ENCODE results near the gene KCNQ1. TPM values are rescaled to one million over a fixed set of nuclear protein-coding genes. Genes with fewer than 3 reads are reported as not detected.

Gene KCNQ1
- total and polyA plus RNA-seq, 4 donors: 15.4 to 41.7 (median 26.2) TPM

- ATAC-seq (ENCODE audit: insufficient read depth, low FRiP score): no peak
- no peak overlapping the region for H3K9ac ChIP-seq (ENCODE audit: insufficient read depth in 1 of 2, low read length in 2 of 2)
- WGBS, 2 donors: 79 to 81% methylated on average over 7 of the region's 7 CpGs
- H3K4me1 ChIP-seq (ENCODE audit: control insufficient read depth in 5 of 5, insufficient read depth in 5 of 5, low read length in 5 of 5): peaks cover 6 to 53% (median 15%) of the 10 kb centered on the region in 5 donors
- no peak for TF ChIP-seq CTCF (IDR thresholded peaks at IDR 0.05; ENCODE audit: control extremely low read depth, extremely low read depth)
- no peak overlapping the region for H3K27ac ChIP-seq (ENCODE audit: low read depth in 1 of 2, low read length in 1 of 2)
- peak in 1 of 3 donors; percentile 10 for DNase-seq
- H3K4me3 ChIP-seq: no peak overlapping the region
- H3K9me3 ChIP-seq (ENCODE audit: control insufficient read depth in 4 of 4, insufficient read depth in 3 of 4, low read length in 3 of 4): no peaks in the 10 kb centered on the region
- H3K36me3 ChIP-seq (ENCODE audit: control insufficient read depth in 4 of 4, insufficient read depth in 4 of 4, low read length in 4 of 4): peaks cover 0 to 1% (median 0%) of the 10 kb centered on the region in 4 donors
- no peaks in the 10 kb centered on the region for H3K27me3 ChIP-seq (ENCODE audit: control insufficient read depth in 3 of 3, insufficient read depth in 3 of 3, low read length in 2 of 3)
Measured at GRCh38 chr11:2694495-2694894, 249.7 kb downstream of the KCNQ1 start.

GRCh38 chr11:2694995-2695939, 250.5 kb downstream of the KCNQ1 start:
- WGBS, 2 donors: 78 to 81% methylated on average over 9 of the region's 9 CpGs
- no peaks in the 10 kb centered on the region for H3K9me3 ChIP-seq (ENCODE audit: control insufficient read depth in 4 of 4, insufficient read depth in 3 of 4, low read length in 3 of 4)
- no peak for TF ChIP-seq CTCF (IDR thresholded peaks at IDR 0.05; ENCODE audit: control extremely low read depth, extremely low read depth)
- ATAC-seq (ENCODE audit: insufficient read depth, low FRiP score): no peak
- no peaks in the 10 kb centered on the region for H3K27me3 ChIP-seq (ENCODE audit: control insufficient read depth in 3 of 3, insufficient read depth in 3 of 3, low read length in 2 of 3)
- peaks cover 6 to 51% (median 10%) of the 10 kb centered on the region in 5 donors for H3K4me1 ChIP-seq (ENCODE audit: control insufficient read depth in 5 of 5, insufficient read depth in 5 of 5, low read length in 5 of 5)
- no peak overlapping the region for H3K9ac ChIP-seq (ENCODE audit: insufficient read depth in 1 of 2, low read length in 2 of 2)
- H3K27ac ChIP-seq (ENCODE audit: low read depth in 1 of 2, low read length in 1 of 2): no peak overlapping the region
- no peak overlapping the region for H3K4me3 ChIP-seq
- DNase-seq: peak in 1 of 3 donors; percentile 9
- H3K36me3 ChIP-seq (ENCODE audit: control insufficient read depth in 4 of 4, insufficient read depth in 4 of 4, low read length in 4 of 4): peaks cover 0 to 1% (median 0%) of the 10 kb centered on the region in 4 donors

- no peak overlapping the region for H3K9ac ChIP-seq (ENCODE audit: insufficient read depth in 1 of 2, low read length in 2 of 2)
- H3K27ac ChIP-seq (ENCODE audit: low read depth in 1 of 2, low read length in 1 of 2): no peak overlapping the region
- TF ChIP-seq CTCF (IDR thresholded peaks at IDR 0.05; ENCODE audit: control extremely low read depth, extremely low read depth): no peak
- H3K36me3 ChIP-seq (ENCODE audit: control insufficient read depth in 4 of 4, insufficient read depth in 4 of 4, low read length in 4 of 4): no peaks in the 10 kb centered on the region
- no peak for ATAC-seq (ENCODE audit: insufficient read depth, low FRiP score)
- H3K4me3 ChIP-seq: no peak overlapping the region
- no peak for DNase-seq
- H3K9me3 ChIP-seq (ENCODE audit: control insufficient read depth in 4 of 4, insufficient read depth in 3 of 4, low read length in 3 of 4): no peaks in the 10 kb centered on the region
- WGBS, 2 donors: 80 to 92% methylated on average over 5 of the region's 5 CpGs
- peaks cover 6 to 54% (median 13%) of the 10 kb centered on the region in 5 donors for H3K4me1 ChIP-seq (ENCODE audit: control insufficient read depth in 5 of 5, insufficient read depth in 5 of 5, low read length in 5 of 5)
- no peaks in the 10 kb centered on the region for H3K27me3 ChIP-seq (ENCODE audit: control insufficient read depth in 3 of 3, insufficient read depth in 3 of 3, low read length in 2 of 3)
Measured at GRCh38 chr11:2696455-2696854, 251.6 kb downstream of the KCNQ1 start.
